ENCODE measurements around the gene PRSS57.
"Not testable (repeated sequence)": the region's sequence is repeated elsewhere in the genome, so short reads cannot be mapped to it uniquely, and the experiment has no call there.

Gene PRSS57

GRCh38 chr19:674282-675151, 20.7 kb downstream of the PRSS57 start:
- no peak for DNase-seq (ENCODE audit: low read depth)

- DNase-seq (ENCODE audit: low read depth): no peak
Measured at GRCh38 chr19:670609-671075, 24.6 kb downstream of the PRSS57 start.

GRCh38 chr19:668675-669434, 26.4 kb downstream of the PRSS57 start:
- DNase-seq (ENCODE audit: low read depth): not testable (repeated sequence)

- not testable (repeated sequence) for DNase-seq (ENCODE audit: low read depth)
Measured at GRCh38 chr19:666985-667573, 28.2 kb downstream of the PRSS57 start.

- no peak for DNase-seq (ENCODE audit: low read depth)
Measured at GRCh38 chr19:664913-665443, 30.3 kb downstream of the PRSS57 start.

GRCh38 chr19:663682-664117, 31.6 kb downstream of the PRSS57 start:
- no peak for DNase-seq (ENCODE audit: low read depth)

GRCh38 chr19:662962-663681, 32.1 kb downstream of the PRSS57 start, which contains the start of gene RNF126:
Gene RNF126, minus strand, starts transcription at chr19:663214. Its CDS starts 93 bp downstream, at chr19:663121.
- DNase-seq (ENCODE audit: low read depth): no peak

GRCh38 chr19:662207-662961, 32.9 kb downstream of the PRSS57 start:
- DNase-seq (ENCODE audit: low read depth): no peak

DNA sequence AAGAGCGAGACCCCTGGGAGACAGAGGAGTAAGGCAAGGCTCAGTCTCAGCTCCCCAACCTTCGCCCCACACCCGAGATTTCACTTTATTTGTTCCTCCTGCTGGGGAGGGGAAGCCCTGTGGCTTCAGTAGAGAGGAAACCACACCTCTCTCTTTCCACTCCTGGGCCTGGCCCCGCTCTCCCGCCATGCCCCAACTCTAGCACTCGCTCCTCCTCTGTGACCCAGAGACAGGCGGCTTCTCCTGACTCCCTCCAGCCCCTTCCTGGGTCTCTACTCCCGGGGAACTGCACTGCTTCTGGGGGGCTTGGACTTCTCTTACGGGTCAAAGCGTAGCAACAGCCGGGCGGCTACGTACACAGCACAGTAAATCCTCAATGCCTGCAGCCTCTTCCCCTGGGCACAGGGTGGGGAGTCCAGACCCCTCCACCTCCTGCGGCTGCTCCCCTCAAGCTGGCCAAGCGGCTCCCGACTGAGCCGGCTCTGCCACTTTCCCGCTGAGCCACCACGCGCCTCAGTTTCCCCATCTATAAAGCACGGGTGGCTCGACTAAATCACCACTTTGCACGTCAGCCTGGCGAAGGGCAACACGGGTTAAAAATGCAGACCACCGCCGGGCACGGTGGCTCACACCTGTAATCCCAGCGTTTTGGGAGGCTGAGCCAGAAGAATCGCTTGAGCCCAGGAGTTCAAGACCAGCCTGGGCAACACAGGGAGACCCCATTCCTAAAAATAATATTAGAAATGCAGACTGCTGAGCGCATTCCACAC, 33.6 kb downstream of the PRSS57 start:
- no peak for DNase-seq (ENCODE audit: low read depth)

DNA sequence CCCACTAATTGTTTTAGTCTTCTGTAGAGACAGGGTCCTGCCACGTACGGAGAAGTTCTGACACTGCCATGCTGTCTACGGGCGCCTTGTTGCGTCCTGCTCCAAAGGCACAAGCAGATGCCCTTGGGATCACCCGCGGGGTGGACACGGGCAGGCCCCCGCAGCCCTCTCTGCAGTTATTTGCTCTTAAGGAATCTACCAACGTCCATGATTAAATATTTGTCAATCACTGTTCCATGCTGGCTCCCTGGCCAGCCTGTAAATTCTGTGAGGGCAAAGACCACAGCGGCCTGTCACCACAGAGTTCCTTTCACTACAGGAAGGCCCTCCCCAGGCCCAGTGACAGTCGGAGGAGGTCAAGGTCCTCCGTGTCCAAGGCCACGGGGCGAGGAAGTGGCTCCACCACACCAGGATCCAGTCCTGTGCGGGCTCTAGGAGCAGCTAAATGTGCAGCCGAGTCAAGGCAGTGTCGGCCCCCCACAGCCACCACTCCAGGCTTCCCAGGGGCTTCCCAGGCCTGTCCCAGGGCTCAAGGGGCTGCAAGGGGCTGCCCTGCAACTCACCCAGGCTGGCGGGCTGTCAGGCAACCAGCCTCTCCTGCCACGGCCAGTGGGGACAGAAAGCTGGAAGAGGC, 34.3 kb downstream of the PRSS57 start:
- DNase-seq (ENCODE audit: low read depth): no peak

- no peak for DNase-seq (ENCODE audit: low read depth)
Measured at GRCh38 chr19:658916-659839, 36.1 kb downstream of the PRSS57 start.

DNA sequence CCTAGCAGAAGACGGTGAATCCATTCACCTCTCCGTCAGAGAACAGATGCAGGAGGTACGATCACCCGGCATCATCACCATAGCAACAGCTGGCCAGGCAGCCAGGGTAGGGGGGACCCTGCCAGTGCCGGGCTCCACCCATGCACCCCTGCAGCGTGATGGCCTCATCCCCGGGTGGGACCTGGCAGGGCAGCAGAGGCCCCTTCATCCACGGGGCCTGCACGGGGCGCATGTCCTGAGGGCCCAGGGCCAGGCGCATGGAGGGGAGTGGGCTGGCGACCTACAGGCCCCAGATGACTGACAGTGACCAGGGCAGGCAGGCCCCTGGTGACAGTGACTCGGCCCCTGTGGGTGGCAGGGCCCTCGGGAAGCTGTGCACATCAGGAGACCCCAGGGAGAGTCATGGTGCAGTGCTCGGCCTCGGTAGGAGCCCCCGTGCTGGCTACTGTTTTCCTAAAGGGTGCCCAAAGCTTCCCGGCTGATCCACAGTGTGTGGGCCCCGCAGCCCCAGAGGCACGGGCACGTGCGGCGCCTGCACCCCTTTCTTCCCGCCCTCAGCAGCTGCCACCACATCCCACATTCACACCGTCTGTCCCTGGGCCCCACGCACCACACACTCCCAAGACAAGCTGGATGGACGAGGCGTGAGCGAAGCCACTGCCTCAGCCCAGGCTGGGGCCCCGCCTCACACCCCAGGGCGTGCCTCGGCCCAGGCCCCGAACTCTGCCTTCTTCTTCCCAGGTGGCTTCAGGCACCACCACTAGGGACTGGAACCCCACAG, 37.0 kb downstream of the PRSS57 start:
- no peak for DNase-seq (ENCODE audit: low read depth)

DNA sequence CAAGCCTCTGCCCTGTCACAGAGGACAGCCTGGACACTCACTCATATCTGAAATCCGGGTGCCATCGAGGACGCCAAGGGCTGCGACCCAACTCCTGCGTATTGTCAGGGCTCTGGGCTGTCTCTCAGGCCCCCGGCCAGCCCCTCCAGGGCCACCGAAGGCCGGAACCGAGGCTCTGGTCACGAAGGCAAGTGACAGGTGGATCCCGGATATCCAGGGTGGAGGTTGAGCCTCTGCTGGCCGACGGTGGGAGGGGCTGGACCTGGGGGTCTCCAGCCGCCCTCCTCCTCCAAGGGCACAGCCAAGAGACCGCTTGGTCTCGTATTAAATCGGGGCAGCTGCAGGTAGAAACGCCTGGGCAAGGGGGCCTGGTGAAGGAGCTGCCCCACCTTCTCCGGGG, 37.6 kb downstream of the PRSS57 start:
- no peak for DNase-seq (ENCODE audit: low read depth)

DNA sequence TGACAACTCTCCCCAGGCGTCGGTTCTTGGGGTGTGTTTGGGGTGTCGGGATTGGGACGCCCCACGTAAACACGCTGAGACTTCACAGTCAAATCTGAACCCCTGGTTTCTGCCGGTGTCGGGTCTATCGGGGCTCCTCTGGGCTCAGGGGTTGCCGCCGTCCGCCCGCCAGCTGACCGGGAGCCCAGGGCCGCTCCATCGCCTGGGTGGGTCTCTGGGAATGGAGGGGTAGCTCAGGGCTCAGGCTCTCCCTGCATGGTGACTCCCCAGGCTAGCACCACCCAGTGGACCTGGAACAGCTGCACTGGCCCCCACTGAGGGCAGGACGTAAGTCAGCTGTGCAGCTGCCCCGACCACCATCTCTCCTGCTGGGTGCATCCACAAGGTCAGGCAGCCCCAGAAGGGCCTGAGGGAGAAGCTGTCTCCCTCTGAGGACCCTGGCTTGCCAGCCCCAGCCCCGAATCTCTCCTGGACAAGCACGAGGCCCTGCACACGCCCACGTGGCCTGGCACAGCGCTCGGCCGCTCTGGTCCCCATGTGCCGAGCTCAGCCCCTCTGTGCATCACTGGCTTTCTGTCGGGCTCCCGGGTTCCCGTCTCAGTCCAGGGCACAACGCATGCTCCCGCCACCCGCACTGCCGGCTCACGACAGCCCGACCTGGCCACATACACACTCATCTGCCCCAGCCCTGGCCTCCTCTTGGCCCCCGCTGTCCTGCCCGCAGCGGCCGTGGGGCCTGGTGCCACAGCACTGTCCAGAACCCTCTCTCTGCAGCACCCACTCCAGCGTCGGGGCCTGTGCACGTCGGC, 38.3 kb downstream of the PRSS57 start:
- DNase-seq (ENCODE audit: low read depth): no peak

GRCh38 chr19:655691-656090, 39.6 kb downstream of the PRSS57 start:
- DNase-seq (ENCODE audit: low read depth): no peak

DNA sequence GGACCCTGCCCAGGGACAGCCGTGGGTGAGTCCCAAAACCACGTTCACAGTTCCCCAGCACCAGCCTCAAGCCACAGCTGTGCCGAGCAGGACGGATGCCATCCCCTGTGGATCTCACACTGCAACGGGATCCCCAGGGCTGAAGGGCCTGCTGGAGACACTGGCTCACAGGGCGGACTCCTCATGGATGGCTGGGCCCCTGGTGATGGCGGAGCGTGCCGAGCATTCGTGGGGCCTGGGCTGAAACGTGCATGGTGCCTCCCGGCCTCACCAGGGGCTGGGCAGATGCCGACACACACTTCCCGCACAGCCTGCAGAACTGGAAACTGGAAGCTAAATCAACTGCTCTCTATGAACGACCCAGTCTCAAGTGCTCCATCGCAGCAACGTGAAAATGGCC, 41.8 kb downstream of the PRSS57 start:
- no peak for DNase-seq (ENCODE audit: low read depth)
